Trophoblast cell (in vitro differentiated cells and primary cell): ENCODE results near the gene BTBD9.

Experiments
- DNase-seq, 2 donors: peaks; one replicate each; pipeline ENCODE4 v3.0.0-alpha.2; 2016
- H2AFZ ChIP-seq: 2 replicates; pipeline ENCODE4 v1.6.1; 2013; ENCODE audit warnings: low read length, moderate library complexity, mild to moderate bottlenecking; ENCODE audit not compliant: insufficient read depth, poor library complexity
- H2AK5ac ChIP-seq: 2 replicates; pipeline ENCODE4 v1.6.1; 2013; ENCODE audit warnings: mild to moderate bottlenecking, low read length
- H2BK120ac ChIP-seq: 2 replicates; pipeline ENCODE4 v1.6.1; 2013; ENCODE audit warnings: low read length, mild to moderate bottlenecking, moderate library complexity; ENCODE audit not compliant: insufficient read depth, poor library complexity
- H2BK12ac ChIP-seq: 2 replicates; pipeline ENCODE4 v1.6.1; 2013; ENCODE audit warnings: mild to moderate bottlenecking, low read length, moderate library complexity
- H2BK5ac ChIP-seq: 2 replicates; pipeline ENCODE4 v1.6.1; 2013; ENCODE audit warnings: low read length, low read depth, moderate library complexity, mild to moderate bottlenecking; ENCODE audit not compliant: poor library complexity
- H3K14ac ChIP-seq: 2 replicates; pipeline ENCODE4 v1.6.1; 2013; ENCODE audit warnings: mild to moderate bottlenecking, low read length
- H3K18ac ChIP-seq: 2 replicates; pipeline ENCODE4 v1.6.1; 2013; ENCODE audit warnings: mild to moderate bottlenecking, low read length
- H3K23ac ChIP-seq: 2 replicates; pipeline ENCODE4 v1.6.1; 2013; ENCODE audit warnings: low read length
- H3K27ac ChIP-seq: 2 replicates; pipeline ENCODE4 v1.5.1; 2013; ENCODE audit warnings: low read depth, mild to moderate bottlenecking, inconsistent platforms, low read length, moderate library complexity
- H3K27me3 ChIP-seq: 2 replicates; pipeline ENCODE4 v1.6.1; 2013; ENCODE audit warnings: inconsistent platforms, mild to moderate bottlenecking, low read length, moderate library complexity; ENCODE audit not compliant: insufficient read depth
- H3K36me3 ChIP-seq, 2 experiments: 1 replicate in 1 of 2; 2 replicates in 1 of 2; pipeline ENCODE4 v1.6.1; 2013; ENCODE audit warnings: low read length in 2 of 2, mild to moderate bottlenecking in 2 of 2, moderate library complexity in 1 of 2; ENCODE audit not compliant: insufficient read depth in 2 of 2, control insufficient read depth in 1 of 2
- H3K4ac ChIP-seq: 2 replicates; pipeline ENCODE4 v1.6.1; 2013; ENCODE audit warnings: low read depth, mild to moderate bottlenecking, low read length, moderate library complexity
- H3K4me1 ChIP-seq, 2 experiments: 1 replicate in 1 of 2; 2 replicates in 1 of 2; pipeline ENCODE4 v1.6.1; 2013; ENCODE audit warnings: low read length in 2 of 2, mild to moderate bottlenecking in 2 of 2, moderate library complexity in 1 of 2; ENCODE audit not compliant: insufficient read depth in 2 of 2, control insufficient read depth in 1 of 2
- H3K4me2 ChIP-seq: 2 replicates; pipeline ENCODE4 v1.6.1; 2013; ENCODE audit warnings: inconsistent platforms, mild to moderate bottlenecking, low read length, moderate library complexity
- H3K4me3 ChIP-seq: 2 replicates; pipeline ENCODE4 v1.5.1; 2013; ENCODE audit warnings: mild to moderate bottlenecking, low read depth, low read length, inconsistent platforms
- H3K79me1 ChIP-seq: one replicate; pipeline ENCODE4 v1.6.1; 2013; ENCODE audit warnings: low read length
- H3K79me2 ChIP-seq: 2 replicates; pipeline ENCODE4 v1.6.1; 2013; ENCODE audit warnings: low read length, mild to moderate bottlenecking; ENCODE audit not compliant: control insufficient read depth, insufficient read depth, poor library complexity
- H3K9ac ChIP-seq: 2 replicates; pipeline ENCODE4 v1.6.1; 2013; ENCODE audit warnings: mild to moderate bottlenecking, low read length
- H3K9me3 ChIP-seq: 2 replicates; pipeline ENCODE4 v1.6.1; 2013; ENCODE audit warnings: low read depth, mild to moderate bottlenecking, control low read depth, inconsistent platforms, low read length; ENCODE audit not compliant: insufficient read depth
- H4K12ac ChIP-seq: 2 replicates; pipeline ENCODE4 v1.6.1; 2013; ENCODE audit warnings: low read depth, mild to moderate bottlenecking, low read length, moderate library complexity
- H4K8ac ChIP-seq: 2 replicates; pipeline ENCODE4 v1.6.1; 2013; ENCODE audit warnings: low read depth, mild to moderate bottlenecking, low read length, moderate library complexity
- H4K91ac ChIP-seq: one replicate; pipeline ENCODE4 v1.6.1; 2013; ENCODE audit warnings: low read depth, mild to moderate bottlenecking, low read length, moderate library complexity
- WGBS: extraction: QIAGEN DNeasy Blood & Tissue Kit; methylation state at CpG from one replicate; pipeline ENCODE4 v1.1.7; 2013; ENCODE audit warnings: missing lambda C conversion rate; ENCODE audit not compliant: insufficient read length, insufficient coverage; ENCODE audit errors: extremely low coverage; 5-methylcytosine and 5-hydroxymethylcytosine counted together

Gene BTBD9

DNA sequence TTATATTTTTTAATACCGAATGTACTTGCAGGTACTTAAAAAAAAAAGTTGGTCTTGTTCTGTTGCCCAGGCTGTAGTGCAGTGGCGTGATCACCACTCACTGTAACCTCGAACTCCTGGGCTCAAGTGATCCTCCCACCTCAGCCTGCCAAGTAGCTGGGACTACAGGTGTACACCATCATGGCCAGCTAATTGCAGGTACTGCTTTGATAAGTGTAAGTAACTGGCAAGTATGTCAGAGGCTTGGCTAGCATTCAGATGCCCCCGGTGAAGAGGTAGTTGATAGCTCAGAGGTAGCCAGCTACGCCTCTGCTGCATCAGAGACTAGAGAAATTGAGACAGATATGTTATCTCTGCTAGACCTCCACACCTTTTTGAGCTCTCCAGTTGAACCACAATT lies 40.5 kb downstream of the BTBD9 start:
- no peaks in the 10 kb centered on the region for H3K27me3 ChIP-seq
- no peak overlapping the region for H3K23ac ChIP-seq
- no peak overlapping the region for H3K4me2 ChIP-seq
- no peaks in the 10 kb centered on the region for H3K9me3 ChIP-seq
- H3K14ac ChIP-seq: no peak overlapping the region
- H2BK120ac ChIP-seq: no peak overlapping the region
- no peak overlapping the region for H2BK5ac ChIP-seq
- no peaks in the 10 kb centered on the region for H3K4me1 ChIP-seq
- no peaks in the 10 kb centered on the region for H3K79me1 ChIP-seq
- DNase-seq: no peak
- no peak overlapping the region for H3K4me3 ChIP-seq
- H4K12ac ChIP-seq: no peak overlapping the region
- no peak overlapping the region for H2AFZ ChIP-seq
- H4K8ac ChIP-seq: no peak overlapping the region
- no peaks in the 10 kb centered on the region for H3K79me2 ChIP-seq
- H2AK5ac ChIP-seq: no peak overlapping the region
- no peak overlapping the region for H4K91ac ChIP-seq
- H3K36me3 ChIP-seq: peaks cover 0 to 2% of the 10 kb centered on the region in 2 experiments
- H3K9ac ChIP-seq: no peak overlapping the region
- H2BK12ac ChIP-seq: no peak overlapping the region
- no peak overlapping the region for H3K18ac ChIP-seq
- H3K27ac ChIP-seq: no peak overlapping the region
- WGBS: no CpG with 5 or more reads among the region's 5 CpGs
- H3K4ac ChIP-seq: no peak overlapping the region

DNA sequence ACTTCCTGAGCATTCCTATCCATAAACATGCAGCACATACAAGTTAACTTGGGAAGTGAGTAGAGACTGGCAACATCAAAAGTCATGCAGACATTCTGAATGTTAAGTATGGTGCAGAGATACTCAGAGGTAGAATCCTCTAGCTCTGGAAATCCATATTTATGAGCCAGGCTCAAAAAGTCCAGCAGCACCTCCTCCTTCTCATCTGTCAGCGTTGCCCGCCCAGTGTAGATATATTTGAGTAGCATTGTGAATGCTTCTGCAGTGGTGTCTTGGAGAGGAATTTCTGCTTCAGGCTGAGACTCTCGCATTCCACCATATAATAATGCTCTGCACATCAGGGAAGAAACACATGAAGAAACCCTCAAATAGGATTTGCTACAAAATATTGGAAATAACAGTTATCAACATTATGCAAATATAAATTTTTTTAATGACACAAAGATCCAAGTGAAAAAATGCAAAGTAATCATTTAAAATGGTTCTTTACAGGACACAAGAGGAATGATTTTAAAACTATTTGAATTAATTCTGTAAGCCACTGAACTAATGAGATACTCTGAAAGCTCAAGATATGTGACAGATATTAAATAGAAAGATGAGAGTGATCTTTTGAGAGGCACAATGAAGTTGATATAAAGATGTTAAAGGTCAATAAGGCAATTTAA lies 45.6 kb downstream of the BTBD9 start:
- Histone ChIP-seq H3K27ac (no peak overlapping the region), H3K14ac (no peak overlapping the region), H3K27me3 (no peaks in the 10 kb centered on the region), H3K4me1 (no peaks in the 10 kb centered on the region), H3K9me3 (no peaks in the 10 kb centered on the region), H3K4me2 (no peak overlapping the region), H3K79me2 (no peaks in the 10 kb centered on the region), H2AFZ (no peak overlapping the region), H3K9ac (no peak overlapping the region), H3K4me3 (no peak overlapping the region), H4K12ac (no peak overlapping the region), H3K36me3 (peaks cover 0 to 2% of the 10 kb centered on the region in 2 experiments), H2BK12ac (no peak overlapping the region), H4K8ac (no peak overlapping the region), H3K23ac (no peak overlapping the region), H2BK120ac (no peak overlapping the region), H3K79me1 (no peaks in the 10 kb centered on the region), H2AK5ac (no peak overlapping the region), H2BK5ac (no peak overlapping the region), H3K4ac (no peak overlapping the region), H4K91ac (no peak overlapping the region), H3K18ac (no peak overlapping the region)
- WGBS: no CpG with 5 or more reads among the region's 3 CpGs
- no peak for DNase-seq

DNA sequence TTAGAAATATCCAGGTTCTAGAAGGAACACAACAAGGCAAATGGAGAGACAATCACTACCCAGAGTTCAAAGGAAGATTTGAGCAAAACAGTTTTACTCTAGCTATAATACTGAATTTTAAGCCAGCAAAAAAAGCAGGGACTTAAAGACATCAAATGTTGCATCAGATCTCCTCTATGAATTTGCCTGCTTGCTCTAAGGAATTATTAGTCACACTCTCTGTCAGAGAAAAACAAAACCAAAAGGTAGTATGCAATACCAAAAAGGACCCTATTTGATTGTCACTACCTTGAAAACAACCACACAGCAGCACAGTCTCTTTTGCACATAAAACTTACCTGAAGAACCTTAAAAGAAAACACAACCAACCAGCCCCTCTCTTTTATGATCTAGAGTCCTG lies 46.3 kb downstream of the BTBD9 start:
- no peak overlapping the region for H2AK5ac ChIP-seq
- H3K27me3 ChIP-seq: no peaks in the 10 kb centered on the region
- H3K4me2 ChIP-seq: no peak overlapping the region
- H4K8ac ChIP-seq: no peak overlapping the region
- no peak overlapping the region for H4K91ac ChIP-seq
- H3K79me1 ChIP-seq: no peaks in the 10 kb centered on the region
- H2BK5ac ChIP-seq: no peak overlapping the region
- no peaks in the 10 kb centered on the region for H3K9me3 ChIP-seq
- H3K27ac ChIP-seq: no peak overlapping the region
- H2BK120ac ChIP-seq: no peak overlapping the region
- no peak overlapping the region for H2BK12ac ChIP-seq
- H3K4me1 ChIP-seq: no peaks in the 10 kb centered on the region
- no peak overlapping the region for H3K9ac ChIP-seq
- no peaks in the 10 kb centered on the region for H3K79me2 ChIP-seq
- no peak overlapping the region for H2AFZ ChIP-seq
- no peak overlapping the region for H3K4me3 ChIP-seq
- no peak overlapping the region for H3K14ac ChIP-seq
- H3K18ac ChIP-seq: no peak overlapping the region
- H3K36me3 ChIP-seq: peaks cover 0 to 2% of the 10 kb centered on the region in 2 experiments
- no peak overlapping the region for H3K23ac ChIP-seq
- no peak overlapping the region for H4K12ac ChIP-seq
- DNase-seq: no peak
- no peak overlapping the region for H3K4ac ChIP-seq

DNA sequence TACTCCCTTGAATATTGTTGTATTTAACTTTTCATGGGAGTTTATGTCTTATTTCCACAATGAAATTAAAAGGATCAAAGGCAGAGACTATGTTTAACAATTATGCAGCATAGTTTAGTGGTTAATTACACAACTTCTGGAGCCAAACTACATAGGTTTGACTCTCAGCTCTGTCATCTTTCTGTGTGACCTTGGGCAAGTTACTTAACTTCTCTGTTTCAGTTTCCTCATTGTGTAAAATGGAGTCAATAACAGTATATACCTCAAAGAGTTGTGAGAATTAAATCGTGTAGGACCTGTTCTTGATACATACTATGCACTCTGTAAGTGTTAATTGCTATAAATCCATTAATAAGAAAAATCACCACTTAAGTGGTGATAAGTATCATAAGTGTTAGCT lies 48.3 kb downstream of the BTBD9 start:
- Histone ChIP-seq H3K27ac (no peak overlapping the region), H4K91ac (no peak overlapping the region), H3K18ac (no peak overlapping the region), H2AK5ac (no peak overlapping the region), H2AFZ (no peak overlapping the region), H4K12ac (no peak overlapping the region), H3K79me1 (no peaks in the 10 kb centered on the region), H4K8ac (no peak overlapping the region), H3K4me2 (no peak overlapping the region), H2BK5ac (no peak overlapping the region), H3K79me2 (no peaks in the 10 kb centered on the region), H3K14ac (no peak overlapping the region), H2BK12ac (no peak overlapping the region), H3K27me3 (no peaks in the 10 kb centered on the region), H2BK120ac (no peak overlapping the region), H3K4me1 (no peaks in the 10 kb centered on the region), H3K4me3 (no peak overlapping the region), H3K4ac (no peak overlapping the region), H3K36me3 (no peaks in the 10 kb centered on the region), H3K9ac (no peak overlapping the region), H3K9me3 (no peaks in the 10 kb centered on the region), H3K23ac (no peak overlapping the region)
- WGBS: no CpG with 5 or more reads among the region's 1 CpG
- no peak for DNase-seq
